ENCODE measurements around the gene EIF3F.

GRCh38 chr11:8000390-8000789 is 13.3 kb downstream of the EIF3F start:
- TF ChIP-seq CTCF (IDR thresholded peaks at IDR 0.05) (no peak), POLR2A (IDR thresholded peaks at IDR 0.05) (no peak)
